ENCODE data around the gene FXYD3.

FXYD3 gene

GRCh38 chr19:35076026-35076370, 39.6 kb upstream of the FXYD3 start:
- no peak overlapping the region for H3K27ac ChIP-seq
- H3K36me3 ChIP-seq: no peaks in the 10 kb centered on the region
- TF ChIP-seq CTCF (IDR thresholded peaks at IDR 0.05; ENCODE audit: low read depth, low read length): no peak
- H3K9me3 ChIP-seq (ENCODE audit: severe bottlenecking): no peaks in the 10 kb centered on the region
- DNase-seq: no peak
- no peaks in the 10 kb centered on the region for H3K27me3 ChIP-seq (ENCODE audit: insufficient read depth, low read depth, severe bottlenecking)
- H3K4me3 ChIP-seq (ENCODE audit: low read depth, low read length): no peak overlapping the region

- Histone ChIP-seq H3K9me3 (ENCODE audit: severe bottlenecking) (peaks cover 3% of the 10 kb centered on the region), H3K27ac (no peak overlapping the region), H3K4me3 (ENCODE audit: low read depth, low read length) (no peak overlapping the region), H3K36me3 (no peaks in the 10 kb centered on the region), H3K27me3 (ENCODE audit: insufficient read depth, low read depth, severe bottlenecking) (no peaks in the 10 kb centered on the region)
- DNase-seq: no peak
- no peak for TF ChIP-seq CTCF (IDR thresholded peaks at IDR 0.05; ENCODE audit: low read depth, low read length)
These were observed 39.0 kb upstream of the FXYD3 start for GRCh38 chr19:35076657-35077056.

DNA sequence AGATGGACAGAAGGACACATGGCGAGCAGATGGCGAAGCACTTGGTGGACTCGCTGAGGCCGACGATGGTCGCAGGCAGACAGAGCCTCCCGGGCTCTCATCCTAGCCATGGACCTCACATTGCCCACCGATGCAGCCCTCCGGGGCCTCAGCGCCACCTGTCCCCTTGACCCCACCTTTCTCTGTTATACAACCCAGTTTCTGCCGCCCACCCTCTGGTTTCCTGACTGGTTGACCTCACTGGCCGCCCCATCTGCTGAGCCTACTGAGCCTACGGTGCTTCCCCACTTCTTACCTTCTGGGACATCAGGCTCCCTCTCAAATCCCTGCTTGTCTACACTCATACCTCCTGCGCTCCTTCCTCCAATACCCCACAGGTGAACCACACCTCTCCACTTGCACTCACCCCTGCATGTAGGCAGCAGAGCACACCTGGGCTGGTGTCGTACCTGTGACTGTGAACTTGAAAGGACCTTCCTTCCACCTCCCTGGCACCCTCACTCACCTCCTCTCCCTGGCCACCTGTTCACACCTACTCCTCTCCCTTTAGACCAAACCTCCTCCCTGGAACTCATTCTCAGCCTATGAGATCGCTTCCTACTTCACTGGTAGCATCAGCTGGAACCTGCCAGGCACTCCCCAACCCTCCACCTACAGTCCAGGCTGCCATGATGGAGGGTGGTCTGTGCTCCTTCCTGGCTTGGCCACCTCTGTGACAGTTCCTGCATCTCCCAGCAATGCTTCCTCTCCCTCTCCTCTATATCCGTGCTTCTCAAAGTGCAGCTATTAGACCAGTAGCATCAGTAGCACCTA, 38.0 kb upstream of the FXYD3 start:
- Histone ChIP-seq H3K36me3 (no peaks in the 10 kb centered on the region), H3K27ac (no peak overlapping the region), H3K9me3 (ENCODE audit: severe bottlenecking) (peaks cover 12% of the 10 kb centered on the region), H3K4me3 (ENCODE audit: low read depth, low read length) (no peak overlapping the region), H3K27me3 (ENCODE audit: insufficient read depth, low read depth, severe bottlenecking) (no peaks in the 10 kb centered on the region)
- TF ChIP-seq CTCF (IDR thresholded peaks at IDR 0.05; ENCODE audit: low read depth, low read length): no peak
- DNase-seq: no peak

DNA sequence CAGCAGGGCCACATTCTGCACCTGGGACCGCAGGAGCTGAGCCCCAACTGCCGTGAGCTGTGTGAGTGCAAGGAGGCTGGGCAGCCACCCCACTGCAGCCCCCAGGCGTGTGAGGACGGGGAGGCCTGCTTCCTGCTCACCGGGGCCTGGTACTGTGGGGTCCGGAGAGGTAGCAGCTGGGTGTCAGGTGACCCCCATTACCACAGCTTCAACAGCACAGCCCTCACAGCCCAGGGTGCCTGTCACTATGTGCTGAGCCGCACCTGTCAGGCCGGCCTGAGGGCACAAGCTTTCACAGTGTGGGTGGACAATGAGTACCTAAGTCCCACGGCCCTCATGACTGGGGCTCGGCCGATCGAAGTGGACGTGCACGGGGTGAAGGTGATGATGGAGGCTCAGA, 35.8 kb upstream of the FXYD3 start:
- H3K36me3 ChIP-seq: no peaks in the 10 kb centered on the region
- H3K27ac ChIP-seq: no peak overlapping the region
- no peaks in the 10 kb centered on the region for H3K27me3 ChIP-seq (ENCODE audit: insufficient read depth, low read depth, severe bottlenecking)
- H3K4me3 ChIP-seq (ENCODE audit: low read depth, low read length): no peak overlapping the region
- no peak for DNase-seq
- H3K9me3 ChIP-seq (ENCODE audit: severe bottlenecking): peaks cover 13% of the 10 kb centered on the region
- TF ChIP-seq CTCF (IDR thresholded peaks at IDR 0.05; ENCODE audit: low read depth, low read length): no peak

DNA sequence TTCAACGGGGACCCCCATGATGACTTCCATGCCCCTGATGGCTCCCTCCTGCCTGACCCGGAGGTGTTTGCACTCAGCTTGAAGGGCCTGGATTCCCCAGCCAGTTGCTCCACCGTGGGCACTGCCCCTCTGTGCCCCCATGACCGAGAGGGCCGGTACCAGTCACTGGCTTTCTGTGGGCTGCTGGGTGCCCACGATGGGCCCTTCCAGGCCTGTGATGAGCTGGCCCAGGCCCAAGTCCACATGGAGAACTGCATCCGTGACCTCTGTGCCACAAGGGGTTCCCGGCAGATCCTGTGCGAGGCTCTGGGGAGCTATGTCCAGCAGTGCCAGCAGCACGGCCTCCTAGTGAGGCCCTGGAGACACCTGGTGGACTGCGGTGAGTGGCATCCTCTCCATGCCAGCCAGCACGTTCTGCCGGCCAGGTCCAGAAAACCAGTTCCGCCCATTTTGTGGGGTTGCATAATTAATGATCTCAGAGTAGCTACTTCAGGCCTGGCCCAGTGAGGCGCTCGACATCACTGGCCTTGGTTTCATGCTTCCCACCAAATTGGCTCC, 34.9 kb upstream of the FXYD3 start:
- no peak for TF ChIP-seq CTCF (IDR thresholded peaks at IDR 0.05; ENCODE audit: low read depth, low read length)
- no peak overlapping the region for H3K4me3 ChIP-seq (ENCODE audit: low read depth, low read length)
- H3K27ac ChIP-seq: no peak overlapping the region
- H3K36me3 ChIP-seq: no peaks in the 10 kb centered on the region
- no peak for DNase-seq
- peaks cover 13% of the 10 kb centered on the region for H3K9me3 ChIP-seq (ENCODE audit: severe bottlenecking)
- H3K27me3 ChIP-seq (ENCODE audit: insufficient read depth, low read depth, severe bottlenecking): no peaks in the 10 kb centered on the region

DNA sequence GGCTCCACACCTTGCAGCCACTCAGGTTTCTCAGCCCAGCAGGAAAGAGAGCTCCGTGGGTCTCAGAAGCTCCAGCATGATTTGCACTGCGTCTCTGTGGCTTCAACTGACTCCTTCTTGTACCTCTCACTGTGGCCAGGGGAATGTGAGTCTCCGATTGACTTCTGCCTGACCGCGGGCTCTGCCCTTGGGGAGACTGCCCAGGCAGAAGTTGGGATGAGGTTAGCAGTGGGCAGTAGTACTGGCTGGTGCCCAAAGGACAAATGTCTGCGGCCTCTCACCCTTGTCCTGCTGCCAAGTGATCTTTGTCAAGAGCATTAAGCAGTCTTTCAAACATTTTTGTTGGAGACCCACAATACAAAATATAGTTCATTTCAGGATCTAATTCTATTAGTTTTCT, 34.4 kb upstream of the FXYD3 start:
- H3K9me3 ChIP-seq (ENCODE audit: severe bottlenecking): peaks cover 13% of the 10 kb centered on the region
- no peaks in the 10 kb centered on the region for H3K36me3 ChIP-seq
- no peaks in the 10 kb centered on the region for H3K27me3 ChIP-seq (ENCODE audit: insufficient read depth, low read depth, severe bottlenecking)
- no peak for TF ChIP-seq CTCF (IDR thresholded peaks at IDR 0.05; ENCODE audit: low read depth, low read length)
- no peak overlapping the region for H3K27ac ChIP-seq
- H3K4me3 ChIP-seq (ENCODE audit: low read depth, low read length): no peak overlapping the region
- DNase-seq: no peak
